ENCODE data around the gene HILPDA. TPM values are rescaled to one million over a fixed set of nuclear protein-coding genes. Genes with fewer than 3 reads are reported as not detected.

The HILPDA gene
- total RNA-seq (10 to 100 TPM in 1 of 4 donors, 1 to 10 TPM in 3; 6.2 to 10.6 (median 6.6) TPM), polyA plus RNA-seq (8.3 TPM)
- long read RNA-seq, donor 1, transcript HILPDA-201 (2 exons, 1,349 nt): major isoform, 9 of 12 reads
- long read RNA-seq, donor 1, partial matches to known transcripts: 0 of 12 reads
- long read RNA-seq, donor 1, other reads (novel, unspliced or antisense): 0 of 12 reads
- long read RNA-seq, donor 2, transcript HILPDA-201 (2 exons, 1,349 nt): major isoform, 7 of 9 reads
- long read RNA-seq, donor 2, partial matches to known transcripts: 0 of 9 reads
- long read RNA-seq, donor 2, other reads (novel, unspliced or antisense): 0 of 9 reads
- long read RNA-seq, donor 3, transcript HILPDA-202 (2 exons, 785 nt): minor isoform, 6 of 30 reads
- long read RNA-seq, donor 3, transcript HILPDA-201 (2 exons, 1,349 nt): major isoform, 24 of 30 reads
- long read RNA-seq, donor 3, partial matches to known transcripts: 0 of 30 reads
- long read RNA-seq, donor 3, other reads (novel, unspliced or antisense): 0 of 30 reads
- long read RNA-seq, donor 4, transcript HILPDA-201 (2 exons, 1,349 nt): major isoform, 8 of 10 reads
- long read RNA-seq, donor 4, partial matches to known transcripts: 0 of 10 reads
- long read RNA-seq, donor 4, other reads (novel, unspliced or antisense): 0 of 10 reads

GRCh38 chr7:128455543-128456254 lies at the start of gene HILPDA:
HILPDA (plus strand) TSS chr7:128455878; CDS start chr7:128457269, 1,391 bp downstream.
- Histone ChIP-seq H3K4me3 (ENCODE audit: low read length) (peak within 1 kb of the TSS; percentile 91), H3K9me3 (ENCODE audit: control insufficient read depth, low read length) (no peaks in the 10 kb centered on the region), H3K27ac (ENCODE audit: low read length) (peak within 1 kb of the TSS; percentile 99), H3K27me3 (ENCODE audit: control insufficient read depth, insufficient read depth) (no peaks in the 10 kb centered on the region), H3K4me1 (ENCODE audit: control insufficient read depth, insufficient read depth, low read length) (peaks cover 10% of the 10 kb centered on the region)
- peak; percentile 96 to 98 (median 98) for DNase-seq
- peak; percentile 95 to 96 for ATAC-seq
- intact Hi-C loops (cut with DNase I): no loop called here
- under 1% methylated on average over 64 of the region's 64 CpGs for WGBS

- H3K4me1 ChIP-seq (ENCODE audit: control insufficient read depth, insufficient read depth, low read length): peaks cover 9% of the 10 kb centered on the region
- H3K4me3 ChIP-seq (ENCODE audit: low read length): peak overlapping the region; percentile 85
- 52% methylated on average over 17 of the region's 17 CpGs for WGBS
- no peak overlapping the region for H3K27ac ChIP-seq (ENCODE audit: low read length)
- DNase-seq: no peak
- intact Hi-C loops (cut with DNase I): loop anchor here in 1 of 4 donors (10.0 kb wide), 1 partner anchor 58 kb away; no protein-coding TSS in a partner anchor
- ATAC-seq: no peak
- H3K27me3 ChIP-seq (ENCODE audit: control insufficient read depth, insufficient read depth): no peaks in the 10 kb centered on the region
- no peaks in the 10 kb centered on the region for H3K9me3 ChIP-seq (ENCODE audit: control insufficient read depth, low read length)
Observed at GRCh38 chr7:128406314-128407232, 49.1 kb upstream of the HILPDA start.

GRCh38 chr7:128407233-128407589 lies 48.5 kb upstream of the HILPDA start:
- no peak for ATAC-seq

GRCh38 chr7:128407751-128408708 lies 47.6 kb upstream of the HILPDA start:
- 55% methylated on average over 11 of the region's 11 CpGs for WGBS
- intact Hi-C loops (cut with DNase I): loop anchor here in 1 of 4 donors (10.0 kb wide), 1 partner anchor 57 kb away; no protein-coding TSS in a partner anchor
- Histone ChIP-seq H3K4me3 (ENCODE audit: low read length) (no peak overlapping the region), H3K27me3 (ENCODE audit: control insufficient read depth, insufficient read depth) (no peaks in the 10 kb centered on the region), H3K4me1 (ENCODE audit: control insufficient read depth, insufficient read depth, low read length) (peaks cover 9% of the 10 kb centered on the region), H3K27ac (ENCODE audit: low read length) (no peak overlapping the region), H3K9me3 (ENCODE audit: control insufficient read depth, low read length) (no peaks in the 10 kb centered on the region)
- ATAC-seq (no peak), DNase-seq (no peak)

More at GRCh38 chr7:128407233-128407589, 48.5 kb upstream of the HILPDA start:
- intact Hi-C loops (cut with DNase I): loop anchor here in 1 of 4 donors (10.0 kb wide), 1 partner anchor 58 kb away; no protein-coding TSS in a partner anchor
- no peaks in the 10 kb centered on the region for H3K27me3 ChIP-seq (ENCODE audit: control insufficient read depth, insufficient read depth)
- H3K27ac ChIP-seq (ENCODE audit: low read length): no peak overlapping the region
- peaks cover 9% of the 10 kb centered on the region for H3K4me1 ChIP-seq (ENCODE audit: control insufficient read depth, insufficient read depth, low read length)
- no peak for DNase-seq
- WGBS: 80% methylated on average over 7 of the region's 7 CpGs
- H3K9me3 ChIP-seq (ENCODE audit: control insufficient read depth, low read length): no peaks in the 10 kb centered on the region
- no peak overlapping the region for H3K4me3 ChIP-seq (ENCODE audit: low read length)

GRCh38 chr7:128408709-128409595 lies 46.7 kb upstream of the HILPDA start:
- Histone ChIP-seq H3K4me1 (ENCODE audit: control insufficient read depth, insufficient read depth, low read length) (peaks cover 9% of the 10 kb centered on the region), H3K9me3 (ENCODE audit: control insufficient read depth, low read length) (no peaks in the 10 kb centered on the region), H3K4me3 (ENCODE audit: low read length) (peak overlapping the region; percentile 68), H3K27me3 (ENCODE audit: control insufficient read depth, insufficient read depth) (no peaks in the 10 kb centered on the region), H3K27ac (ENCODE audit: low read length) (peak overlapping the region; percentile 34)
- no peak for ATAC-seq
- intact Hi-C loops (cut with DNase I): loop anchor here in 1 of 4 donors (10.0 kb wide), 1 partner anchor 56 kb away; no protein-coding TSS in a partner anchor
- peak in 1 of 3 donors; percentile 66 for DNase-seq
- WGBS: 36% methylated on average over 25 of the region's 25 CpGs

GRCh38 chr7:128409596-128410450 lies 45.9 kb upstream of the HILPDA start, which contains the start of gene IMPDH1:
IMPDH1 (minus strand) TSS chr7:128409982; CDS start chr7:128409901, 81 bp downstream.
- Histone ChIP-seq H3K27me3 (ENCODE audit: control insufficient read depth, insufficient read depth) (no peaks in the 10 kb centered on the region), H3K9me3 (ENCODE audit: control insufficient read depth, low read length) (no peaks in the 10 kb centered on the region), H3K4me3 (ENCODE audit: low read length) (peak within 1 kb of the TSS; percentile 68), H3K4me1 (ENCODE audit: control insufficient read depth, insufficient read depth, low read length) (peaks cover 5% of the 10 kb centered on the region), H3K27ac (ENCODE audit: low read length) (peak within 1 kb of the TSS; percentile 84)
- intact Hi-C loops (cut with DNase I): loop anchor here in 1 of 4 donors (10.0 kb wide), 1 partner anchor 55 kb away; no protein-coding TSS in a partner anchor
- DNase-seq (peak; percentile 90 to 97 (median 97)), ATAC-seq (peak; percentile 94)
- under 1% methylated on average over 87 of the region's 87 CpGs for WGBS

GRCh38 chr7:128410451-128410753 lies 45.3 kb upstream of the HILPDA start:
- Histone ChIP-seq H3K4me3 (ENCODE audit: low read length) (peak overlapping the region; percentile 68), H3K9me3 (ENCODE audit: control insufficient read depth, low read length) (no peaks in the 10 kb centered on the region), H3K27ac (ENCODE audit: low read length) (peak overlapping the region; percentile 84), H3K27me3 (ENCODE audit: control insufficient read depth, insufficient read depth) (no peaks in the 10 kb centered on the region), H3K4me1 (ENCODE audit: control insufficient read depth, insufficient read depth, low read length) (peaks cover 3% of the 10 kb centered on the region)
- 2% methylated on average over 6 of the region's 6 CpGs for WGBS
- ATAC-seq: no peak
- intact Hi-C loops (cut with DNase I): no loop called here
- no peak for DNase-seq

GRCh38 chr7:128415217-128415785 lies 40.4 kb upstream of the HILPDA start:
- no peaks in the 10 kb centered on the region for H3K9me3 ChIP-seq (ENCODE audit: control insufficient read depth, low read length)
- H3K27ac ChIP-seq (ENCODE audit: low read length): no peak overlapping the region
- 62% methylated on average over 4 of the region's 4 CpGs for WGBS
- no peak overlapping the region for H3K4me3 ChIP-seq (ENCODE audit: low read length)
- H3K4me1 ChIP-seq (ENCODE audit: control insufficient read depth, insufficient read depth, low read length): no peaks in the 10 kb centered on the region
- intact Hi-C loops (cut with DNase I): no loop called here
- DNase-seq: no peak
- H3K27me3 ChIP-seq (ENCODE audit: control insufficient read depth, insufficient read depth): no peaks in the 10 kb centered on the region
- ATAC-seq: no peak

All from right cardiac atrium (tissue), 5 donors.